GDM1 (cell line): Measurements from ENCODE around the gene ADGRD1.
A peak's percentile ranks its signal among the peaks of the same experiment; 100 is the strongest.

ENCODE experiments used
- DNase-seq: peaks from one replicate; lab custom pipeline; 2025; lab: John Stamatoyannopoulos, UW

ADGRD1 gene

GRCh38 chr12:131102991-131103668, 149.4 kb downstream of the ADGRD1 start:
- DNase-seq, result no peak

- no peak for DNase-seq
Observed at GRCh38 chr12:131103669-131104462, 150.2 kb downstream of the ADGRD1 start.

DNA sequence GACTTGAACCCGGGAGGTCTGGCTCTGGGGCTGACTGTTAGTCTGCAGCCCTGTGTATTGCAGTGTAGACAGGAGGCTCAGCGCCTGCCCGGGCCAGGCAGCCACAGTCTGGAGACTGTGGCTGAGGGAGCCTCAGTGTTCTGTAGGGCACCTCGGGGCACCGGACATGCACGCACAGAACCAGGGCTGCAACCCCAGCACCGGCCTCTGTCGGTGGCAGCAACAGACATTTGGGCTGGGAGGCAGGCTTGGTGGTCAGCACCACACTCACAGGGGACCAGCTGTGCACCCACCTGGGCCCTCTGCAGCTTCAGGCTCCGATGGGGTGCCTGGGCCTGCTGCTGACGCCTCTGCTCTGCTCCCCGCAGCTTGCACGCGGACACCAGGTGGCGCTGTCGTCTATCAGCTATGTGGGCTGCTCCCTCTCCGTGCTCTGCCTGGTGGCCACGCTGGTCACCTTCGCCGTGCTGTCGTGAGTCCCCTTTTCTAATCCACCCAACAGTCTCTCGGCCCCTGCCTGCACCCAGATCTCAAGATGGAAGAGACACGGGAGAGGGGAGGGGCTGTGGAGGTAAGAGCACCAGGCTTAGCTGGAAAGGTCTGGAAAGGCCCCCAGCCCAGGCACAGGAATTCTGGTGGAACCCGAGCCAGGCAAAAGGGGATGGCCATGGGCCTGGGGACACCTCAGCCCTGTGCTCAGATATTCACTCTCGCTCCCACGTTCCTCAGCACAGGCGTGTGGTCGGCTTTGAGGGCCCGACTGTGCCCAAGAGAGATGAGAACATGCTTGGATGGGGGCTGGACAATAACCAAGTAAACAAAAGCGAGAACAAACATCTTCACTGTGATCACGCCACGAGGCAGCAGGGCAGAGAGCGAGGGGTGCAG, 151.0 kb downstream of the ADGRD1 start:
- peak; percentile 61 for DNase-seq

GRCh38 chr12:131105351-131105735, 151.6 kb downstream of the ADGRD1 start:
- no peak for DNase-seq

DNA sequence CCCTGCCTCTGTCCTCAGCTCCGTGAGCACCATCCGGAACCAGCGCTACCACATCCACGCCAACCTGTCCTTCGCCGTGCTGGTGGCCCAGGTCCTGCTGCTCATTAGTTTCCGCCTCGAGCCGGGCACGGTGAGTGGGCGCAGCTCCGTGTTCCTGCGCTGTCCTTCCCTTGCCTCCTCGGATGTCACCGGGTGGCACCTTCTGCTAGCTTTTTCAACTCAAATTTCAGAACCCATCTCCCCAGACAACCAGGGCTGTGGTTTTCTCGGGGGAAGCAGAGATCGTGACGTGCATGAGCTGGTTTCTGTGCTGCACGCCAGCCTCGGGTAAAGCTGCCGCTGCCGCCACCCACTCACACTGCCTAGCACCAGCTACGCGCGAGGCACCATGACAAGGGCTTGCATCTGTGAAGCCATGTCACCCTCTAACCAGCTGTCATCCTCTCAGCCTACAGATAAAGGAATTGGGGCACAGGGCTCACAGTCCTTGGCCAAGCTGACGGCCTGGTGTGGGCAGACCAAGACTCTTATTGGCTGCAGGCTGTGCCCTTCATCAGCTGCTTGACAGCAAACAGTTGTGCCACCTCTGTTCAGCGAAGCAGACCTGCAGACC, 152.1 kb downstream of the ADGRD1 start:
- no peak for DNase-seq

DNA sequence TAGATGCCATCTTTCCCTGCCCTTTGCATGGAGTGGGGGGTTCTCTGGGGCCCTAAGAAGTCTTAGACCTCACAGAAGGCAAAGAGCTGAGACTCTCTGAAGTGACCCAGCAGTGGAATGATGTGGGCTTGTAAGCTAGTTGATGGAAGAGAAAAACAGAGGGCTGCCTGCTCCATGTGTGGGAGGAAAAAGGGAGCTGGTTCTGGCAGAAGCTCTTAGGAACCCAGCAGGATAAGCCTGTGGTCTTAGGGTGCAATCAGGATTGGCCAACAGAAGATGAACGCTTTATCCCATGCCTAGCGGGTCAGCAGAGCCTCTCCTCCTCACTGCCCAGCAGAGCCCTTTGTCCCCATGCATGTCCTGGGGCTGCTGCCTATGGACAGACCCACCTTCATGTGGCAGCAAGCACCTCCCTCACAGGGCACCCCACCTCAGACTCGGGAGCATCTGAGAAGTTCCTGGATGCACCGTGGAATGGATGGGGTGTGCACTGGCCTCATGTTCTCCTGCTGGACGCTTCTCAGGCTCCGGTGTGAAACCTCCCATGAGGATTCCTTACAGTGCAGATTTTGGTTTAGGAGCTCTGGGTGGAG, 152.7 kb downstream of the ADGRD1 start:
- no peak for DNase-seq

GRCh38 chr12:131108177-131108955, 154.7 kb downstream of the ADGRD1 start:
- DNase-seq, result no peak

GRCh38 chr12:131111446-131111845, 157.7 kb downstream of the ADGRD1 start:
- no peak for DNase-seq

DNA sequence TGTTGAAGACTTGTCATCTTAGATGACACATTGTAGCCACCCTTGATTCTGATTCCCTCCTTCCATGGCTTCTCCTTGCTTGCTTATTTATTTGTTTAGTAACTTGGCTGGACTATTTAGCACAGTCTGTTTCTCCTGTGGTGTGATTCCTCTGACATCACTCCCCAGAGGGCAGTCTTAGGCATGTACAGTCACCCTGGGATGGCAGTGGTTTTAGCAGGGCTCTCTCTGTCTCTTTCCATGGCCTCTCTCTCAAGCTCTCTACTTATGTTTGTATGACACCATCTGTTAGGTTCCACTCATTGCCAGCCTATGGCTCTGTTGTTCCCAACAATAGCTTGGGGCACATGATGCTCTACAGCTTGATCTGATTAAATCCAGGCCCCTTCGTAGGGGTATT, 158.3 kb downstream of the ADGRD1 start:
- DNase-seq, result no peak

GRCh38 chr12:131112700-131113290, 159.1 kb downstream of the ADGRD1 start:
- no peak for DNase-seq

GRCh38 chr12:131113568-131114270, 160.0 kb downstream of the ADGRD1 start:
- DNase-seq, result no peak

GRCh38 chr12:131114271-131114670, 160.6 kb downstream of the ADGRD1 start:
- no peak for DNase-seq

- DNase-seq, result no peak
Observed at GRCh38 chr12:131114942-131115584, 161.4 kb downstream of the ADGRD1 start.

DNA sequence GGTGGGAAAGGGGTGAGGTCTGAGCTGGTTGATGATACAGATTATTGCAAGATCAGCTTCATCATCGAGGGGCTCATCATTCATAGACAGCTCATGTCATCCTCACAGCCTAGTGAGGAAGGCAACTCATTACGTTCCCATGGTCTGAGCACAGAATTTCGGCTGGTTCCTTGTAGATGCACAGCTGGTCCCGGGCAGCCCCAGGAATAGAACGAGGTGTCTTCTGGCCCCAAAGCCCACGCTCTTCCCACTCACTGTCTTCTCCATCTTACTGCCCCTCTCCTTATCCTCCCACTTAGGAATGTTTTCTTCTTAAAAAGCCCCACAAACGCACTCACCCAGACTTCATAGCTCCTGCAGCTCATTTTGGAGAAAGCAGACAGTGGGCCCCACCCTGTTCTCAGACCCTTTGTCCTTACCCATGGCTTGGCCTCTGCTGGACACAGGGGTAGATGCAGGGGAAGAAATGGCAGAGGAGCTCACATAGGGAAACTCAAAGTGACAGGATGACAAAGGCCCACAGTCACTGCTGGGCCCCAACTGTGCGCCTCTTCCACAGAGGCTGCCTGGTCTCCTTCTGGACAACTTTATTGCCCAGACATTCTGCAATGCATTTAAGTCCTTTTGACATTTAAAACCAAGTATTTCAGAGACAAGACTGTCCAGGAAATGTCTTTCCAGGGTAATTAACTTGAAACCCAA, 162.2 kb downstream of the ADGRD1 start:
- no peak for DNase-seq

GRCh38 chr12:131116468-131117117, 162.9 kb downstream of the ADGRD1 start:
- DNase-seq, result no peak

- no peak for DNase-seq
Observed at GRCh38 chr12:131117438-131118245, 163.9 kb downstream of the ADGRD1 start.

DNA sequence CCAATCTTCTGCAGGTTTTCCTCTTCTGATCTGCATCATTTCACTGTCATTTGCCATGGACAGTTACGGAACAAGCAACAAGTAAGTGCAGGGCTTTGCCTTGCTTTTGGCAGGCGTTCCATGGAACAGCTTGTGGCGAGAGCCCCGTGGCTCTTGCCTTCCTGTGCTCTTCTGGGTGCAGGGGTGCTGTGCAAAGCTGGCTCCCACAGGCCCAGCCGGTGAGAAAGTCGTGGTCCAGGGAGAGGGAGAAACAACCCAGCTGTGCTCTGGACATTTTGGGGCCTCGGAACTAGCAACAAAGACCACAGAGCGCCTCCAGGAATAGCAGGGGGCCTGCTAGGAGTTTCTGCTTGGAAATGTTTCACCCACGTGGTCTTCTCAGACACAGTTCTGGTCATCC, 164.7 kb downstream of the ADGRD1 start:
- DNase-seq, result no peak
